AG08396 (cell line): Measurements from ENCODE around the gene ODF2.
"Not testable (repeated sequence)": the region's sequence is repeated elsewhere in the genome, so short reads cannot be mapped to it uniquely, and the experiment has no call there.

Experiments
- DNase-seq: peaks from one replicate; pipeline ENCODE4 v3.0.0; 2012; ENCODE audit warnings: low spot score, mixed read lengths

Gene ODF2

DNA sequence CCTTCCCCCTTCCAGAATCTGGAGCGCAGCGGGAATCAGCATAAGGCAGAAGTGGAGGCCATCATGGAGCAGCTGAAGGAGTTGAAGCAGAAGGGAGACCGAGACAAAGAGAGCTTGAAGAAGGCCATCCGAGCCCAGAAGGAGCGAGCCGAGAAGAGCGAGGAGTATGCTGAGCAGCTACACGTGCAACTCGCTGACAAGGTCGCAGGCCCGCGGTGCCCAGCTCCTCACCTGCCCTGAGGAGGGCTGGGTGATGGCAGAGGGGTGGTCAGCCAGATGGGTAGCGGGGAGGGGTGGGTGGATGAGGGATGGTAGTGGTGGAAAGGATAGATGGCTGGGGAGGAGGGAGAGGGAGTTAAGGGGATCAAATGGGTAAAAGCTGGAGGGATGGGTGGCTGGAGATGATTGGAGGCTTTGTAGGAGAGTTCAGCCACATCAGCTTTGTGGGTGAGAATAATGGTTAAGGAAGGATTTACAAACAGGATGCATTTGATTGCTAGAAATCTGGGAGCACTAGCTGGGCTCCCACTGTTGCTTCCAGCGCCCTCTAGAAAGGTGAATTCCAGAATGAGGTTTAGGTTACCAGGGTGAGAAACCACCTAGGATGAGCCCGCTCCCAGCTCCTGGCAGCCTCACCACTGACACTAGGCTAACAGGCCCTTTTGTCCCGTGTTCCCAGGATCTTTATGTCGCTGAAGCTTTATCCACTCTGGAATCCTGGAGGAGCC, 29.0 kb downstream of the ODF2 start:
- no peak for DNase-seq

DNA sequence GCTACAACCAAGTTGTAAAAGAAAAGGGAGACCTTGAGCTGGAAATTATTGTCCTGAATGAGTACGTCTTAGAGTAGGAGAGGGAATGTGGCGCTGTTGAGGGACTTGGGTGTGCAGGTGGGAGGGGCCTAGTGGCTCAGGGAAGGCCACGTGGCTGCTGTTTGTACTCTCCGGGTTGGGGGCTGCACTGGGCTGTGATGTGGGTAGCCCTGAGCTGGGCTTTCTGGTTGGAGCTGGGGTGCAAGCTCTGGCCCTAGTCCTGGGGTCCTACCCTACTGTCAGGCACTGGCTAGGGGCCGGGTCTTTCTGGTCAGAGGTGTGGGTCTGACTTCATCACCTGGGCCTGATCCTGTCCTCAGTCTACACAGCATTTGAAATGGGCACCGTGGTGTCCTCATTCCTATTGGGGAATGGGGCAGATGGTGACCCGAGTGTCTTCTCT, 29.6 kb downstream of the ODF2 start:
- DNase-seq = no peak

DNA sequence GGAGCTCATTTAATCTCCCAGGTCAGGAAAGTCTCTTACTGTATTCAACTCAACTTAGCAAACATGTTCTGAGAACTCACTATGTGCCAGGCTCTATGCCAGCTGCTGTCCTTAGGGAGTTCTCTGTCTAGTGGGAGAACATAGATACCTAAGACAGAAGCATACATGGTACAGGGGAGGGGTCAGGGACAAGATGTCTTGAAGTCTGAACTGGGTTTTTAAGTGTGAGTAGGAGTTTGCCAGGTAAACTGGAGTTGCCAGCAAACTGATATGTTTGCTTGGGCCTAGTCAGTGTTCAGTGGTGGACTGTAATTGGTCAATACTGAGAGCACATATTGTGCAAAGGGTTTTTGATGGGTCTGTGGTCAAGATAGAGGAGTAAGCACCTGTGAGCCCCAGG, 30.4 kb downstream of the ODF2 start:
- DNase-seq = no peak

DNA sequence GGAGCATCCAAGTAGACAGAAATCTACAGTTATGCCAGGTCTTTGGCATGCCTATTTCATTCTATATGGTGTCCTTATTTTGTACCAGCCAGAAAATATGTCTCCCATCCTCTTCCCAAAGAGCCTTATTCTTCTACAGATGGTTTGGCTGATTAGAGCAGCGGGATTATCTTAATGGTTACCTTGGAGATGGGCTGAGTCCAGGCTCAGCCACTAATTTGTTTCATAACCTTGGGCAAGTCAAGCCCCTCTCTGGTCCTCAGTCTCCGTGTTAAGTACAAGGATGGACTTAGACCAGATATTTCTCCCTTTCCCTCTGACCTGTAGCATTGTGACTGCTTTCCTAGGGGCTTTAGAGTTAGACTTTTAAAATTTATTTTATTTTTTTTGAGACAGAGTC, 37.6 kb downstream of the ODF2 start:
- no peak for DNase-seq

DNA sequence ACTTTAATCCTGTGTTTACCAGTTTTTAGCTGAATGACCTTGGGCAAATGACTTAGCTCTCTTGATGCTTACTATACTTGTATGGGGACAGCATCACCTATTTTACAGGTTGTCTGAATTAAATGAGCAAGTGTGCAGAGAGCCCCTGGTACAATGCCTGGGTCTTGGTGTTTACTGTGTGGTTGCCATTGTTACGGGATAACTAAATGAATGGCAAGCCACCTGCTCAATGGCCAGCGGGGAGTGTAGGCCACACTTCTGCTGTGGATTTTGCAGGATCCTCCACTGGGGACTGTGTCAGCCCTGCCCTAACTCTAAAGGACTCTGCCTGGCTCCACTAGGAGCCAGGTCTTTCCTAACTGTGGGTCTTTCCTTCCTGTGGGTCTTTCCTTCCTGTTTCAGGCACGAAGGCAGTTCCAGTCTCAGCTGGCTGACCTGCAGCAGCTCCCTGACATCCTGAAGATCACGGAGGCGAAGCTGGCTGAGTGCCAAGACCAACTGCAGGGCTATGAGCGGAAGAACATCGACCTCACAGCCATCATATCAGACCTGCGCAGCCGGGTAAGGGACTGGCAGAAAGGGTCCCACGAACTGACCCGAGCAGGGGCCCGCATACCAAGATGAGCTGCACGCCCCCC, 38.4 kb downstream of the ODF2 start:
- no peak for DNase-seq

DNA sequence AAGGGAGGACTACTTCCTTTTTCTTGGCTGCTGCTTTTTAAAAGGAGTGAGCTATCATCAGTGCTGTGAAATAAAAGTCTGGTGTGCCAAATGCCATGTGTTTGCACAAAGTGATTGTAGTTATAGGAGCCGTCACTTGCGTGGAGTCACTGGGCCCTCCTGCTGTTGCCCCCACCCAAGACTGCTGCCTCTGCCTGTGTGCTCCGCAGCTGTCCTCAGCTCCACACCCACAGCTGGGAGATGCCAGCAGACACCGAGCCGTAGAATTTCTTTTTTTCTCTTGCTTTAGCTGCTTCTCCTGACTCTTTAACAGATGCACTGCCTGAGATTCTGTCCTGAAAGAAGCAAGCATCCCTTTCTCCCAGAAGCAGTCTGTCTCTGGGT, 38.9 kb downstream of the ODF2 start:
- DNase-seq = no peak

DNA sequence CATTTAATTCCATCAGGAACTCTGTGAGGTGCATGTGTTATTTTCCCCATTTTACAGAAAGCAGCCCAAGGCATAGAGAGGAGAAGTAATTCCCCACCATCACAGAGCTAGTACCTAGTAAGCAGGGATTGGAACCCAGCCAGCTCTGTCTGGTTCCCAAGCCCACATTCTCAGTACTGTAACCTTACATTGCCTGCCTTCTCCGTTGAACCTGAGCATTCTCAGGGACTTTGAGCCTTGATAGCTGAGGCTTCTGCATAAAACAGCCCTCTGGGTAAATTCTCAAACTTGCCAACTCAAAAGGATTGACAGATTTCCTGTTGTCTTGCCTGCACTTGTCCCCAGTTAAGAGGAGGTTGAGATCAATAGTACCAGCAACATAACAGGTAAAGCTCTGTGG, 39.5 kb downstream of the ODF2 start:
- no peak for DNase-seq

DNA sequence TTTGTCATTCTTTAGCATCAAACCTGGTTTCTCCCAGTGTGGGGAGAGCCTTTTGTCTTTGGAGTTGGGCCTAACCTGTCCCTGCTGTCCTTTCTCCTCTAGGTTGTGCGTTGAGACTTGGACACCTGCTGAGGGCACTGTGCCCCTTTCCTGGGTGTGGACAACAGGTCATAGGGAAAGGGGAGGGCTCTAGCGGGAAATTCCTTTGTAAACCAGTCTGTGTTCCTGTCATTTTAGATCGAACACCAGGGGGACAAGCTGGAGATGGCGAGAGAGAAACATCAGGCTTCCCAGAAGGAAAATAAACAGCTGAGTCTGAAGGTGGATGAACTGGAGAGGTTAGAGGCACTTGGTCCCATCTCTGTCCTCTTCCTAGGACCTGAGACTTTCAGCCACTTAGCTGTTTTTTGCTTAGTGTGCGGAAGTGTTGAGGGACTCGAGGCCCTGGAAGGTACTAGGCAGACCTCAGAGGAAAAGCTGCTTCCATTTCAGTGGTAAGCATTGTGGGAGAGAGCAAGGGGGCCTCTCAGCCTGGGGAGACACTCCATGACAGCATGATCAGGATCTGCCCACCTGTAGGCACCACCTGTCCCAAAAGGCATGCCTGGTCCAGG, 40.1 kb downstream of the ODF2 start:
- no peak for DNase-seq

DNA sequence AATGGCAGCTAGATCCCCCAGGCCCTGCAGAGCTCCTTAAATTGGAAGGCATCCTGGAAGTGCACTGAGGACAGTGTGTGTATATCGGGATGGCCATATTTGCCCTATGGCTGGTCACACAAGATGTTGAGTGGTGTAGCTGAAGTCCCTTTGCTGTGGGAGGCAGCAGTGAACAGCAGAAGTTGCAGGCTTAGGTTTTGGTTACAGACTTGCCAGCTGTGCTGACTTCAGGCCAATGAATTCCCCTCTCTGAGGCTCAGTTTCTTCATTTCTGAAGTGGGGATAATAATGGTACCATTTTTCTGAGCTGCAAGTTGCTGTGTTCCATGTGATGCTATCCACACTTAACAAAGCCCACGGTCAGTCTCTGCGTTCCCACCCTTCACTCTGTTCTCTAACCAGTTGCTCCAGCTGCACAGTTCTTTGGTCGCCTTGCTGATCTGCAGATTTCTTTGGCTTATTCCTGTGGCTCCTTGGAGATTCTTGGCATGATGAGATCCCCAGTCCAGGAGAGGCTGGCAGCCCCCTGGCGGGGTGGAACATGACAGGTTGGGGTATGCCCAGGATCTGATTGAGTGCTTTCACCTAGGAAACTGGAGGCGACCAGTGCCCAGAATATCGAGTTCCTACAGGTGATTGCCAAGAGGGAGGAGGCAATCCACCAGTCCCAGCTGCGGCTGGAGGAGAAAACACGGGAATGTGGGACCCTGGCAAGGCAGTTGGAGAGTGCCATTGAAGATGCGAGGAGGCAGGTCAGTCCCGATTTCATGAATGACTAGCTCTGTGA, 42.2 kb downstream of the ODF2 start:
- DNase-seq = no peak

DNA sequence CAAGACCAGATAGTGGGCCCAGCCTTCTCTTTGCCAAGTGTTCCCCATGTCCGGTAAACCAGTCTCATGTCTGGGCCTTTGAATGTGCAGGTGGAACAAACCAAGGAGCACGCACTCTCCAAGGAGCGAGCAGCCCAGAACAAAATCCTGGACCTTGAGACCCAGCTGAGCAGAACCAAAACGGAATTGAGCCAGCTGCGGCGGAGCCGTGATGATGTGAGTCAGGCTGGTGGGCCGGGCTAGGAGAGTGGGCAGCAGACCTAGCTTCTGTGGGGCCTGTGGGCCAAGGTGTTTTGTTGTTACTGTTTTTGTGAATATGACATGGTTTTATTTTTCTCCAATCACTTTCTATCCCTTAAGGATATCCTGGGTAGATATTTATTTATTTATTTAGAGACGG, 43.1 kb downstream of the ODF2 start:
- no peak for DNase-seq

DNA sequence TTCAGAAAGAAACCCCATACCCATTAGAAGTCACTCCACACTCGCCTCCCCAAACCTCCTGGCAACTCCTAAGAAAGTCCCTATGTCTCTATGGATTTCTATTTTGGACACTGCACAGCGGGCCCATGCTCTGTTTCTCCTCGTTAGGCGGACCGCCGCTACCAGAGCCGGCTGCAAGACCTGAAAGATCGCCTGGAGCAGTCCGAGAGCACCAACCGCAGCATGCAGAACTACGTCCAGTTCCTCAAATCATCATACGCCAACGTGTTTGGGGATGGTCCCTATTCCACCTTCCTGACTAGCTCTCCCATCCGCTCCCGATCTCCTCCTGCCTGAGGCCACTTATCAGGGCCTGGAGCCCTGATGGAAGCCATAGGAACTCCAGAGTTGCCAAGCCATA, 44.1 kb downstream of the ODF2 start:
- DNase-seq = no peak

DNA sequence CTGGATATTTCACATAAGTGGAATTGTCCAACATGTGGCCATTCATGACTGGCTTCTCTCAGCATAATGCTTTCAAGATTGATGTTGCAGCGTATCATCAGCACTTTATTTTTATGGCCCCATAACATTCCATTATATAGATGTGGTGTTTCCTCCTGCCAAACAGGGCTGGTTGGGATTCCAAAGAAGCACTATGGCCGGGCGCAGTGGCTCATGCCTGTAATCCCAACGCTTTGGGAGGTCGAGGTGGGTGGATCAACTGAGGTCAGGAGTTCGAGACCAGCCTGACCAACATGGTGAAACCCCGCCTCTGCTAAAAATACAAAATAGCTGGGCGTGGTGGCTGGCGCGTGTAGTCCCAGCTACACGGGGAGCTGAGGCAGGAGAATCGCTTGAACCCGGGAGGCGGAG, 47.6 kb downstream of the ODF2 start:
- not testable (repeated sequence) for DNase-seq

DNA sequence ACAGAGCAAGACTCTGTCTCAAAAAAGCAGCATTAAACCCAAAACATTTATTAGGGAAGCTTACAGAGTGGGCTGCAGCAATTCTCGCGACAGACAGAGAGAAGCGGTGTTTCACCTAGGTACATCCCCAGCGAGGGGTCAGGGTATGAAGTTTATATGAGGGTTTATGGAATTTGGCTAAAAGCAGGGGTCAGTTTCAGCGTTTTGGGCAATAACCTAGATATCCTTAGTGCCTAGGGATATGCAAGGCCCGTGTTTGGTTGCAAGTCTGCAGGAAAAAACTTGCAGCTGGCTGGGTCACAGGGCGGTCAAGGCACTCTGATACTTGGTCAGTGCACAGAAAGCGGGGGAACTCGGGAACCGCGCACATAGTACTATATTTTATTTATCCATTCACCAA, 48.1 kb downstream of the ODF2 start:
- DNase-seq = peak; percentile 49

DNA sequence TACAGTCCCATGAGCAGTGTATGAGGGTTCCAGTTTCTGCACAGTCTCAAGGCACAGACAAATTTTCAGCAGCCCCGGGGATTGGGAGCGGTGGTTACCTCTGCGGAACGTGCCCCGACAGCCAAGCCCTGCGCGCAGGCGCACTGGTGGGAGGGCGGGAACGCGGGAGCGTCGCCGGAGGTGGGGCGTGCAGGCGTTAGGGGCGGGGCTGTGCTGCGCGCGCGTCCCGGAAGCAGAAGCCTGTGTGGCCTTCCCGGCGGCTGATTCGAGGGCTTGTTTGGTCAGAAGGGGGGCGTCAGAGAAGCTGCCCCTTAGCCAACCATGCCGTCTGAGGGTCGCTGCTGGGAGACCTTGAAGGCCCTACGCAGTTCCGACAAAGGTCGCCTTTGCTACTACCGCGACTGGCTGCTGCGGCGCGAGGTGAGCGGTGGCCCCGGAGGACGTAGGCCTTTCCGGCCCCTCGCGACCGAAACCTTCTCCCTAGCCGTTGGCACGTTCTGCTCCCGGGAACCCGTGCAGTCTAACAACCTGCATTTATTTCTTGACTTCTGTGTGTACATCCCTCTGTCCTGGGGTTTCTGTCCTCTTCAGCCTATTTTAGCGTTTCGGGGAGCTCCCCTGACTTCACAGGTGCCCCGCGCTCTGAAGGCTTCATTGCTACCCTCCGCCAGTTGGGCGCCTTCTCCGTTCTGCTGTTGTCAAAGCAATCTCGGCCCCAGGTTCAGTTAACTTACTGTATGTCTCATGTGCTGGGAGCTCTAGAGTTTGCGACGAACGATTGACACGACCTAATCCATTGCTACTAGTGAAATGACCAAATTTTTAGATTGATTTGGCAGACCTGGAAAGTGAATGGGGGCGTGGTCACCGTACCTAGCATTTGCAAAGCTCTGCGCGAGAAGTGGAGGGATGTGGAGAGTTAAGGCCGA, 48.9 kb downstream of the ODF2 start, which contains the start of gene GLE1:
GLE1 (plus strand) TSS at position 235 of the 929 bp plus-strand sequence; CDS start at position 322, 87 bp downstream.
- DNase-seq = peak; percentile 99

DNA sequence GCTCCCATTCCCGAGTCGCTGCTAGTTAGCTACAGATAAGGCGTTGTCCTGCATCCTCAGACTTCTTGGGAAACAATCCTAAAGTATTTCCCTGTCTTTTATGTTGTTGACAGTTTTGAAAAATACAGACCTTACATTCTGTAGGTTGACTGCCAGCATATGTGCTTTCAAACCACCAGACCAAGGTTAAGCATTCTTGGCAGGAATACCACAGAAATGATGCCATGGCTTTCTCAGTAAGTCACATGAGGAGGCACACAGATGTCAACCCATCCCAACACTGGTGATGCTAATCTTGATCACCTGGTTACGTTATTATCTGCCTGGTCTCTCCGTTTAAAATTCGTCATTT, 49.6 kb downstream of the ODF2 start:
- peak; percentile 36 for DNase-seq

DNA sequence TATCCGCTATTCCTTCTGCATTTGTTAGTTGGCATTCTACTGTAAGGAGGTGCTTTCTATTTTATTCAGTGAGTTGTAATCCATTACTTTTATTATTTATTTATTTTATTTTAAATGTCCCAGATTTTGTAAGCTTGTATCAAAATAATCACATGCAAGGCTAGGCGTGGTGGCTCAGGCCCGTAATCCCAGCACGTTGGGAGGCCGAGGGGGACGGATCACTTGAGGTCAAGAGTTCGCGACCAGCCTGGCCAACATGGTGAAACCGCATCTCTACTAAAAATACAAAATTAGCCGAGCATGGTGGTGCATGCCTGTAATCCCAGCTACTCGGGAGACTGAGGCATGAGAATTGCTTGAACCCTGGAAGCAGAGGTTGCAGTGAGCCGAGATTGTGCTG, 50.1 kb downstream of the ODF2 start:
- DNase-seq = not testable (repeated sequence)

DNA sequence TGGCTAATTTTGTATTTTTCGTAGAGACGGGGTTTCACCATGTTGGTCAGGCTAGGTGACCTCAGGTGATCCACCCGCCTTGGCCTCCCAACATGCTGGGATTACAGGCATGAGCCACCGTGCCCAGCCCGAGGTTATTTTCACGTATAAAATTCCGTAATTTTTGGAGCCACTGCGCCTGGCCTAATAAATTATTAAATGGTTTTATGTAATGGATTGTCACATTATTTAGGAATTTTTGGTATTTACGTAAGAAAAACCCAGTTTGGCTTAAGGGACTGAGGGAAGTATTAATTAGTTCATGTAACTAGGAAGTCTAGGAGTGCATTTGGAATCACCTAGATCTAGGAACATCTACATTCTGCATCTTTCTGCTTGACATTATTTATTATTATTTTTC, 57.0 kb downstream of the ODF2 start:
- no peak for DNase-seq

DNA sequence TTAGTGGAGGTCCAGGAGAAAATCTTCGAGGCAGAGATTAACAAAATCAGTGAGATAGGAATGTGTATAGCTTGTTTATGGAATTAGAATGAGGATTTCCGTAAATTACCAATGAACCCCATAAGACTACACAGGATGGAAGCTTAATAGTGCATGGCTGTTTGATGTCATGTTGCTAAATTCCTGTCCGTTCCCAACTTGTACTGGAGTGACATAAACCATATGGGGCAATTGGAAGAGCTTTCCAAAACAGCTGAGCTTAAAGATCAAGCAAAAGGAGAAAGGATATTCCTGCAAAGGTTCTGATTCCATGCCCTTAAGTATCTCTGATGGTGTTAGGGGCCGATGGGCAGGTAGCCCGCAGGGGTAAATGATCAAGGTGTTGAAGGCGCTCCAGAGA, 66.2 kb downstream of the ODF2 start:
- no peak for DNase-seq

DNA sequence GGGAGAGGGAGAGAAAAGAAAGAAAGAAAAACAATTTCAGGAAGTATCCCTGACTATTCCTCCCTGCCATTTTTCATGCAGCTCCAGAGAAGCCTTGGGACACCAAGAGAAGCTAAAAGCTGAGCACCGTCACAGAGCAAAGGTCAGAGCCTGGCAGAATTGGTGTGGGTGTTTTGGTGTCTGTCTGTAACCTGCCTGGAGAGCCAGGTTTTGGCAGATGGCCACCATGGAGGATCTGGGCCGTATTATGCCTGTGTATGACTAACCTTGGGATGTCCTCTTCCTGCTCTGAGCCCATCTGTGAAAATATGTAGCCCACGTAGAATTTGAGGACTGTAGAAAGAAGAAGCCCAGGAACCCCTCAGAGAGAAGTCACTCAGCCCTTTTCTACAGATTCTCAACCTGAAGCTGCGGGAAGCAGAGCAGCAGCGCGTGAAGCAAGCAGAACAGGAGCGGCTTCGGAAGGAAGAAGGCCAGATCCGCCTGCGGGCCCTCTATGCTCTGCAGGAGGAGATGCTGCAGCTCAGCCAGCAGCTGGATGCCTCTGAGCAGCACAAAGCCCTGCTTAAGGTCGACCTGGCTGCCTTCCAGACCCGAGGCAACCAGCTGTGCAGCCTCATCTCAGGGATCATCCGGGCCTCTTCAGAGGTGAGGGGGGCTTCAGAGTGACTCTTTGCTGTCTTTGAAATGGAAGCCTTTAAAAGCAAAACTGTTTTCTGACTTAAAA, 67.6 kb downstream of the ODF2 start:
- DNase-seq = peak; percentile 43

DNA sequence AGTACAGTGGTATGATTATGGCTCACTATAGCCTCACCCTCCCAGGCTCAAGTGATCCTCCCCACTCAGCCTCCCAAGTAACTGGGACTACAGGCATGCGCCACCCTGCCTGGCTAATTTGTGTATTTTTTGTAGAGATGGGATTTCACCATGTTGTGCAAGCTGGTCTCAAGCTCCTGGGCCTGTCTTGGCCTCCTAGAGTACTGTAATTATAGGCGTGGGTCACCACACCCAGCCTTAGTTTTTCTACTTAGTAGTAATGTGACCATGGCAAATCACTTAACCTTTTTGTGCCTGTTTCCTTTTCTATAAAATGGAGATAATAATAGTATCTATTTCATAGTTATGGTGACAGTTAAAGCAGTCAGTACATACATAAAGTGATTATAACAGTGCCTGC, 70.9 kb downstream of the ODF2 start:
- DNase-seq = no peak
